Activated naive CD4-positive, alpha-beta T cell treated with anti-CD3 and anti-CD28 coated beads, Interleukin-2, amount 10 ng/mL, durations not matched to agents 7 days and 5 days (primary cell): ENCODE results near the gene AOPEP.

ENCODE experiments used
- CTCF ChIA-PET: fragments of 350-600 bp; sonication (Branson Sonifier 250); formaldehyde crosslinking; loops from one replicate; lab custom pipeline; 2021; ENCODE audit warnings: antibody characterized with exemption; lab: Charles Lee
- DNase-seq: peaks from one replicate; pipeline ENCODE4 v3.0.0-alpha.2; 2020
- H3K27ac Mint-ChIP-seq: one replicate; pipeline ENCODE4 v1.8.0; 2021; ENCODE audit warnings: mild to moderate bottlenecking, moderate library complexity, mixed read lengths
- H3K27me3 Mint-ChIP-seq: one replicate; pipeline ENCODE4 v1.8.0; 2021; ENCODE audit warnings: mild to moderate bottlenecking, mixed read lengths
- H3K36me3 Mint-ChIP-seq: one replicate; pipeline ENCODE4 v1.8.0; 2021; ENCODE audit warnings: mixed read lengths
- H3K4me1 Mint-ChIP-seq: one replicate; pipeline ENCODE4 v1.8.0; 2021; ENCODE audit warnings: mixed read lengths
- H3K4me3 Mint-ChIP-seq: one replicate; pipeline ENCODE4 v1.8.0; 2021; ENCODE audit warnings: mild to moderate bottlenecking, moderate library complexity, mixed read lengths
- H3K9me3 Mint-ChIP-seq: one replicate; pipeline ENCODE4 v1.8.0; 2021; ENCODE audit warnings: mixed read lengths

AOPEP gene

GRCh38 chr9:95124582-95125367 lies 398.3 kb downstream of the AOPEP start:
- H3K4me1 Mint-ChIP-seq = peaks cover 2% of the 10 kb centered on the region

GRCh38 chr9:95125652-95126051 lies 399.2 kb downstream of the AOPEP start:
- Mint-ChIP-seq H3K4me1 (peaks cover 2% of the 10 kb centered on the region), H3K9me3 (no peaks in the 10 kb centered on the region), H3K27ac (no peak overlapping the region), H3K36me3 (no peaks in the 10 kb centered on the region), H3K4me3 (no peak overlapping the region), H3K27me3 (no peaks in the 10 kb centered on the region)
- DNase-seq = no peak
- CTCF ChIA-PET = interaction anchor here (0.8 to 8.3 kb wide), 8 partner anchors 8 to 456 kb away, joined by 3 to 164 read pairs (median 6); no protein-coding TSS in a partner anchor

More at GRCh38 chr9:95124582-95125367, 398.3 kb downstream of the AOPEP start:
- DNase-seq = no peak
- no peaks in the 10 kb centered on the region for H3K9me3 Mint-ChIP-seq
- H3K27ac Mint-ChIP-seq = no peak overlapping the region
- CTCF ChIA-PET = interaction anchor here (0.8 to 8.3 kb wide), 5 partner anchors 9 to 443 kb away, joined by 3 to 164 read pairs (median 4); no protein-coding TSS in a partner anchor
- H3K4me3 Mint-ChIP-seq = no peak overlapping the region
- H3K27me3 Mint-ChIP-seq = no peaks in the 10 kb centered on the region
- no peaks in the 10 kb centered on the region for H3K36me3 Mint-ChIP-seq

GRCh38 chr9:95126739-95127138 lies 400.2 kb downstream of the AOPEP start:
- H3K27ac Mint-ChIP-seq = no peak overlapping the region
- CTCF ChIA-PET = interaction anchor here (0.6 to 8.3 kb wide), 10 partner anchors 10 to 457 kb away, joined by 3 to 164 read pairs (median 7); no protein-coding TSS in a partner anchor
- no peaks in the 10 kb centered on the region for H3K9me3 Mint-ChIP-seq
- peaks cover 4% of the 10 kb centered on the region for H3K27me3 Mint-ChIP-seq
- no peak for DNase-seq
- peaks cover 2% of the 10 kb centered on the region for H3K4me1 Mint-ChIP-seq
- H3K4me3 Mint-ChIP-seq = no peak overlapping the region
- H3K36me3 Mint-ChIP-seq = no peaks in the 10 kb centered on the region

DNA sequence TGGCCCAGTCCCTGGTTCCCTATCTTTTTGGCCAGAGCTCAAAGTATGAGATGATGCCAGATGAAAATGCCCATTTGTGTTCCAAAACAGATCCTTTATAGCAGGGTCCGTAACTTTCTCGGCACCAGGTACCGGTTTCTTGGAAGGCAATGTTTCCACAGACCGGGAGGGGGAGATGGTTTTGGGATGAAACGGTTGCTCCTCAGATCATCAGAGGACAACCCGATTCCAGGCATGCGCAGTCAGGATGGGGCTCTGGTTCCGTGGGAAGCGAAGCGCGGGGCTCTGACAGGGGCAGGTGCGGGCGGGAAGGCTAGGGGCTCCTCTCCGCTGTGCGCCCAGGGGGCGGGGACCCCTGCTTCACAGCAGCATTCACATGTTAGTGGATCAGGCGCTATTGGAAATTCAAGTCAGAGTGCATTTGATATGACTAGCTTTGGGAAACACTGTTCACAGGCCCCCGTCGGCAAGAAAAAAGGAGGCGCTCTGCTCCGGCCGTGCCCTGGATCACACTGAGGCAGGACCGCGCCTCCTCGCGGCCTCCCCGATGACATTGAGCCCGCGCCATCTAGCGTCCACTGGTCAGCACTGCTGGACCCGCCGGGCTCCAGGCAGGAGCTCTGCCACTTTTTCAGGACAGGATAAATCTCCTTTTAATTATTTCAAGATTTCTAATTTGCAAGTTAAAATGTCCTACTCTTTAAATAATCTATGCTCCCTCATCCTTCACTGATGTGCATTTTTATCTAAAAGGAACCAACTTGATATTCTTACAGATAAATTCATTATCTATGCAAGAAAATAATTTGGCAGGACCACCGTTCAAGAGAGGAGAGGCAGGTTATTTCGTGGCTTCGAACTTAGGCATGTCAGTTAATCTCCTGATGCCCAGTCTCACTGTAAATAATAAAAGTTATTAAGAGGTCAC lies 401.0 kb downstream of the AOPEP start:
- Mint-ChIP-seq H3K4me3 (no peak overlapping the region), H3K36me3 (no peaks in the 10 kb centered on the region), H3K4me1 (peaks cover 2% of the 10 kb centered on the region), H3K9me3 (no peaks in the 10 kb centered on the region), H3K27ac (no peak overlapping the region), H3K27me3 (peaks cover 4% of the 10 kb centered on the region)
- CTCF ChIA-PET = interaction anchor here (0.5 to 8.3 kb wide), 25 partner anchors 9 to 472 kb away, joined by 3 to 164 read pairs (median 3); no protein-coding TSS in a partner anchor
- DNase-seq = peak; percentile 82

GRCh38 chr9:95128177-95128524 lies 401.7 kb downstream of the AOPEP start:
- CTCF ChIA-PET = interaction anchor here (0.5 to 8.3 kb wide), 23 partner anchors 8 to 1089 kb away, joined by 3 to 164 read pairs (median 3); no protein-coding TSS in a partner anchor
- H3K27me3 Mint-ChIP-seq = peaks cover 4% of the 10 kb centered on the region
- H3K27ac Mint-ChIP-seq = no peak overlapping the region
- DNase-seq = no peak
- no peaks in the 10 kb centered on the region for H3K9me3 Mint-ChIP-seq
- H3K36me3 Mint-ChIP-seq = no peaks in the 10 kb centered on the region
- H3K4me1 Mint-ChIP-seq = peaks cover 2% of the 10 kb centered on the region
- H3K4me3 Mint-ChIP-seq = no peak overlapping the region

- DNase-seq = no peak
- no peaks in the 10 kb centered on the region for H3K9me3 Mint-ChIP-seq
- H3K27me3 Mint-ChIP-seq = peaks cover 4% of the 10 kb centered on the region
- no peak overlapping the region for H3K4me3 Mint-ChIP-seq
- H3K27ac Mint-ChIP-seq = no peak overlapping the region
- no peaks in the 10 kb centered on the region for H3K36me3 Mint-ChIP-seq
- CTCF ChIA-PET = interaction anchor here (0.6 to 8.3 kb wide), 14 partner anchors 8 to 1088 kb away, joined by 3 to 164 read pairs (median 3); no protein-coding TSS in a partner anchor
- peaks cover 2% of the 10 kb centered on the region for H3K4me1 Mint-ChIP-seq
Observed at GRCh38 chr9:95129476-95130291, 403.2 kb downstream of the AOPEP start.

- DNase-seq = no peak
- Mint-ChIP-seq H3K4me3 (no peak overlapping the region), H3K9me3 (no peaks in the 10 kb centered on the region), H3K4me1 (peaks cover 2% of the 10 kb centered on the region), H3K27ac (no peak overlapping the region), H3K27me3 (peaks cover 4% of the 10 kb centered on the region), H3K36me3 (no peaks in the 10 kb centered on the region)
- CTCF ChIA-PET = interaction anchor here (0.6 to 8.3 kb wide), 21 partner anchors 8 to 1087 kb away, joined by 3 to 164 read pairs (median 3); no protein-coding TSS in a partner anchor
Observed at GRCh38 chr9:95130484-95130883, 404.0 kb downstream of the AOPEP start.

- H3K36me3 Mint-ChIP-seq = no peaks in the 10 kb centered on the region
- H3K9me3 Mint-ChIP-seq = no peaks in the 10 kb centered on the region
- no peak overlapping the region for H3K27ac Mint-ChIP-seq
- no peak overlapping the region for H3K4me3 Mint-ChIP-seq
- DNase-seq = peak; percentile 73
- CTCF ChIA-PET = interaction anchor here (0.6 to 8.3 kb wide), 33 partner anchors 9 to 1087 kb away, joined by 3 to 164 read pairs (median 3); no protein-coding TSS in a partner anchor
- H3K27me3 Mint-ChIP-seq = peaks cover 4% of the 10 kb centered on the region
- peaks cover 2% of the 10 kb centered on the region for H3K4me1 Mint-ChIP-seq
Observed at GRCh38 chr9:95131023-95131943, 404.8 kb downstream of the AOPEP start.

GRCh38 chr9:95132366-95133324 lies 406.1 kb downstream of the AOPEP start:
- Mint-ChIP-seq H3K27ac (no peak overlapping the region), H3K36me3 (no peaks in the 10 kb centered on the region)
- CTCF ChIA-PET = interaction anchor here (0.8 to 8.3 kb wide), 14 partner anchors 16 to 1085 kb away, joined by 3 to 164 read pairs (median 4); no protein-coding TSS in a partner anchor

DNA sequence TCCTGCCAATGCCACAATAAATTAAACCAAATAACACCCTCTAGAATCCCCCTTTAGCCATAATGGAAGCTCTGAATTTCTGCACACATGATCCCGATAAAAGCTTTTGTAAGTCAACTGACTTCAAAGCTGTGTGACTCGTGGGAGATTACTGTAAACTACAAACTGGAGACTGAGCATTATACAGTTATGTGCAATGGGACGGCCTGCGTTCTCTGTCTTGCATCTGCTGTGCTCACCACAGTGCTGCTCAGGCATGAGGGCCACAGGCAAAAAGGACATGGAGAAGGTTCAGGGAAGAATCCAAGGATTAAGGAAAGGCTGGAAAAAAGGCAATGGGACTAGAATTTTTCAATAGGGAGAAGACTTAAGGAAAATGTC lies 406.8 kb downstream of the AOPEP start:
- H3K4me1 Mint-ChIP-seq = no peaks in the 10 kb centered on the region
- CTCF ChIA-PET = interaction anchor here (1.1 to 1.4 kb wide), 2 partner anchors 350 to 1084 kb away, joined by 3 read pairs; no protein-coding TSS in a partner anchor

More at GRCh38 chr9:95132366-95133324, 406.1 kb downstream of the AOPEP start:
- no peak for DNase-seq
- no peaks in the 10 kb centered on the region for H3K9me3 Mint-ChIP-seq
- no peak overlapping the region for H3K4me3 Mint-ChIP-seq
- H3K27me3 Mint-ChIP-seq = peaks cover 4% of the 10 kb centered on the region
- H3K4me1 Mint-ChIP-seq = no peaks in the 10 kb centered on the region

GRCh38 chr9:95134457-95134881 lies 408.0 kb downstream of the AOPEP start:
- Mint-ChIP-seq H3K36me3 (no peaks in the 10 kb centered on the region), H3K9me3 (no peaks in the 10 kb centered on the region), H3K27ac (no peak overlapping the region), H3K4me3 (no peak overlapping the region), H3K4me1 (no peaks in the 10 kb centered on the region), H3K27me3 (peaks cover 4% of the 10 kb centered on the region)
- CTCF ChIA-PET = interaction anchor here (0.6 to 1.7 kb wide), 4 partner anchors 9 to 454 kb away, joined by 3 to 12 read pairs (median 4); no protein-coding TSS in a partner anchor
- DNase-seq = no peak

More for the DNA sequence above, 406.8 kb downstream of the AOPEP start:
- H3K9me3 Mint-ChIP-seq = no peaks in the 10 kb centered on the region
- H3K27me3 Mint-ChIP-seq = peaks cover 4% of the 10 kb centered on the region
- no peak for DNase-seq
- no peaks in the 10 kb centered on the region for H3K36me3 Mint-ChIP-seq
- no peak overlapping the region for H3K4me3 Mint-ChIP-seq
- H3K27ac Mint-ChIP-seq = no peak overlapping the region
